DOHH2 (cell line): ENCODE data around the gene MDP1.

Experiments
- CTCF ChIP-seq: fragments of 200-600 bp; sonication (generic); IDR thresholded peaks from one replicate; pipeline ENCODE4 v1.5.1; 2014; ENCODE audit warnings: antibody characterized with exemption, mild to moderate bottlenecking, low read depth, low read length; ENCODE audit not compliant: poor library complexity, severe bottlenecking
- EZH2phosphoT487 ChIP-seq: fragments of 200-600 bp; sonication (generic); IDR thresholded peaks from 2 replicates; pipeline ENCODE4 v1.6.1; 2017; ENCODE audit warnings: borderline replicate concordance, mild to moderate bottlenecking, antibody characterized with exemption, low read length, moderate library complexity, mixed read lengths

- TF ChIP-seq CTCF: no peak
- no peak for TF ChIP-seq EZH2phosphoT487
Observed at GRCh38 chr14:24181371-24182077, 34.3 kb downstream of the MDP1 start.
